HepG2 (cell line): ENCODE data around the gene DUSP2. TPM values are rescaled to one million over a fixed set of nuclear protein-coding genes. Genes with fewer than 3 reads are reported as not detected.

Experiments used
- ATAC-seq: fragments of 200-7000 bp; cut with Tn5 transposase; 3 replicates; pipeline ENCODE4 v1.9.1; 2020; ENCODE audit warnings: mild to moderate bottlenecking, moderate library complexity
- BruUV-seq: library from RNA; stranded (reverse); fragments of 400-500 nt; replicated peaks from 2 replicates; lab custom pipeline; 2021; lab: Mats Ljungman, UMichigan
- CTCF ChIA-PET: fragments of 300-600 bp; formaldehyde crosslinking; extraction: SDS; loops from one replicate; lab custom pipeline; 2021; ENCODE audit warnings: low total read pairs, inconsistent platforms, low intra/inter-chr PET ratio; lab: Yijun Ruan, JAX
- POLR2A ChIA-PET: fragments of 350-600 bp; sonication (Branson Sonifier 250); formaldehyde crosslinking; loops from one replicate; lab custom pipeline; 2020; ENCODE audit warnings: antibody characterized with exemption, inconsistent platforms; lab: Yijun Ruan, JAX
- DNase-seq: peaks from one replicate; pipeline ENCODE4 v3.0.0-alpha.2; 2015; ENCODE audit warnings: low spot score
- FAIRE-seq: peaks from 3 replicates; lab custom pipeline; 2011; peaks lifted over from hg19 to GRCh38; lab: Jason Lieb, UNC
- H2AFZ ChIP-seq: one replicate; pipeline ENCODE4 v1.6.1; 2011; ENCODE audit warnings: low read length, inconsistent platforms
- H3K27ac ChIP-seq: fragments of 300-600 bp; 3 replicates; pipeline ENCODE4 v1.8.0; 2011; ENCODE audit warnings: mixed run types, mild to moderate bottlenecking, mixed read lengths, low read length, inconsistent platforms; ENCODE audit not compliant: insufficient read depth; ENCODE audit errors: extremely low read length
- H3K27me3 ChIP-seq, 2 experiments: fragments of 200-600 bp in 1 of 2; 2 replicates in 1 of 2; 3 replicates in 1 of 2; pipeline versions ENCODE4 v1.6.0 to v1.8.0; 2011; ENCODE audit warnings: low read length in 2 of 2, mild to moderate bottlenecking in 2 of 2, moderate library complexity in 2 of 2, inconsistent platforms in 1 of 2; ENCODE audit not compliant: insufficient read depth in 2 of 2, control insufficient read depth in 1 of 2
- H3K36me3 ChIP-seq, 2 experiments: fragments of 200-600 bp in 1 of 2; replicated peaks in 1 of 2; 2 replicates in 1 of 2; 3 replicates in 1 of 2; pipeline versions ENCODE4 v1.5.1 to v1.8.0; 2011; ENCODE audit warnings: low read length in 2 of 2, inconsistent platforms in 1 of 2; ENCODE audit not compliant: insufficient read depth in 2 of 2, control insufficient read depth in 1 of 2
- H3K4me1 ChIP-seq: 2 replicates; pipeline ENCODE4 v1.5.1; 2012; ENCODE audit warnings: low read length, inconsistent platforms; ENCODE audit not compliant: insufficient read depth
- H3K4me2 ChIP-seq: 2 replicates; pipeline ENCODE4 v1.6.0; 2011; ENCODE audit warnings: low read depth, low read length, inconsistent platforms
- H3K4me3 ChIP-seq, 3 experiments: fragments of 200-600 bp in 1 of 3; sonication (generic), shearing (Covaris generic) in 1 of 3; replicated peaks in 1 of 3; 2 replicates each; pipeline ENCODE4 v1.5.1; 2011 to 2016; ENCODE audit warnings: low read length in 3 of 3, inconsistent platforms in 2 of 3, low read depth in 2 of 3, mild to moderate bottlenecking in 2 of 3, control low read depth in 1 of 3, mixed read lengths in 1 of 3; ENCODE audit not compliant: insufficient read depth in 1 of 3
- H3K79me2 ChIP-seq: one replicate; pipeline ENCODE4 v1.6.1; 2011; ENCODE audit warnings: low read length, inconsistent platforms; ENCODE audit not compliant: insufficient read depth
- H3K9ac ChIP-seq: 2 replicates; pipeline ENCODE4 v1.6.0; 2011; ENCODE audit warnings: mild to moderate bottlenecking, low read depth, low read length, inconsistent platforms; ENCODE audit not compliant: insufficient read depth
- H3K9me3 ChIP-seq: 2 replicates; pipeline ENCODE4 v1.5.1; 2012; ENCODE audit warnings: mild to moderate bottlenecking, low read length
- H4K20me1 ChIP-seq: 2 replicates; pipeline ENCODE4 v1.6.0; 2011; ENCODE audit warnings: inconsistent platforms, mild to moderate bottlenecking, low read length, moderate library complexity; ENCODE audit not compliant: insufficient read depth
- CBFB ChIP-seq: sonication (generic); formaldehyde crosslinking; IDR thresholded peaks from 2 replicates; pipeline ENCODE4 v1.4.0; 2020; ENCODE audit warnings: missing genetic modification reagents
- CHD2 ChIP-seq: IDR thresholded peaks from 2 replicates; pipeline ENCODE4 v1.6.1; 2011; ENCODE audit warnings: low read depth, low read length, improper control_type of control experiment
- IRF2 ChIP-seq: IDR thresholded peaks from 2 replicates; pipeline ENCODE4 v1.6.1; 2018; ENCODE audit warnings: missing genetic modification reagents, missing compliant biosample characterization
- MAF1 ChIP-seq: sonication (generic); formaldehyde crosslinking; IDR thresholded peaks from 2 replicates; pipeline ENCODE4 v1.5.0; 2020; ENCODE audit warnings: missing genetic modification reagents, borderline replicate concordance
- MEIS1 ChIP-seq: sonication (generic); formaldehyde crosslinking; IDR thresholded peaks from 2 replicates; pipeline ENCODE4 v1.9.0; 2021; ENCODE audit warnings: mild to moderate bottlenecking, missing genetic modification reagents, moderate library complexity, borderline replicate concordance
- RFXAP ChIP-seq: sonication (generic); formaldehyde crosslinking; IDR thresholded peaks from 2 replicates; pipeline ENCODE4 v1.4.0; 2020; ENCODE audit warnings: missing genetic modification reagents, borderline replicate concordance
- RXRB ChIP-seq: IDR thresholded peaks from 2 replicates; pipeline ENCODE4 v1.6.1; 2016; ENCODE audit warnings: borderline replicate concordance, missing genetic modification reagents, missing compliant biosample characterization
- SIX4 ChIP-seq: sonication (generic); formaldehyde crosslinking; IDR thresholded peaks from 2 replicates; pipeline ENCODE4 v1.4.0; 2020; ENCODE audit warnings: missing genetic modification reagents
- USF2 ChIP-seq, 2 experiments: sonication (generic) in 1 of 2; formaldehyde crosslinking in 1 of 2; IDR thresholded peaks; 2 replicates each; pipeline versions ENCODE4 v1.5.1 to v1.6.1; 2011 to 2020; ENCODE audit warnings: borderline replicate concordance in 1 of 2, low read depth in 1 of 2, low read length in 1 of 2, mild to moderate bottlenecking in 1 of 2, missing genetic modification reagents in 1 of 2, moderate library complexity in 1 of 2
- ZNF20 ChIP-seq: sonication (generic); formaldehyde crosslinking; IDR thresholded peaks from 2 replicates; pipeline ENCODE4 v1.4.0; 2020; ENCODE audit warnings: mild to moderate bottlenecking, moderate library complexity, missing genetic modification reagents
- ZNF350 ChIP-seq: sonication (generic); formaldehyde crosslinking; IDR thresholded peaks from 2 replicates; pipeline ENCODE4 v1.4.0; 2020; ENCODE audit warnings: mild to moderate bottlenecking, low read depth, missing genetic modification reagents, borderline replicate concordance
- ZNF362 ChIP-seq: sonication (generic); formaldehyde crosslinking; IDR thresholded peaks from 2 replicates; pipeline ENCODE4 v1.4.0; 2020; ENCODE audit warnings: missing genetic modification reagents, mild to moderate bottlenecking, borderline replicate concordance
- ZNF670 ChIP-seq: sonication (generic); formaldehyde crosslinking; IDR thresholded peaks from 2 replicates; pipeline ENCODE4 v1.8.0; 2022; ENCODE audit warnings: mild to moderate bottlenecking, missing genetic modification reagents, borderline replicate concordance
- ZNF776 ChIP-seq: sonication (generic); formaldehyde crosslinking; IDR thresholded peaks from 2 replicates; pipeline ENCODE4 v1.4.0; 2020; ENCODE audit warnings: mild to moderate bottlenecking, missing genetic modification reagents
- ZSCAN30 ChIP-seq: sonication (generic); formaldehyde crosslinking; IDR thresholded peaks from 2 replicates; pipeline ENCODE4 v1.5.0; 2020; ENCODE audit warnings: mild to moderate bottlenecking, missing genetic modification reagents
- WGBS: methylation state at CpG from one replicate; pipeline ENCODE4 v1.1.6; 2017; ENCODE audit warnings: low lambda C conversion rate; 5-methylcytosine and 5-hydroxymethylcytosine counted together
- in situ Hi-C: cut with HindIII; loops from 2 replicates; pipeline ENCODE4 v1.10.0; 2017; ENCODE audit warnings: low pct_unique_long_range_greater_than_20kb; ENCODE audit not compliant: extremely low pct_ligation_motif_present
- intact Hi-C: fragments of 100-400 bp; cut with micrococcal nuclease; formaldehyde crosslinking; loops from one replicate; pipeline ENCODE4 v1.10.0; 2022; ENCODE audit not compliant: unreplicated experiment
- polyA plus RNA-seq, 8 experiments: library from polyadenylated mRNA; depleted of rRNA in 3 of 8; stranded (reverse) in 7 of 8; unstranded in 1 of 8; fragments of >200 nt; fragmentation: Illumina TruSeq in 4 of 8; extraction: Trizol in 4 of 8; gene quantifications; 2 replicates each; pipeline versions ENCODE4 v1.2.1 to v1.2.3, GENCODE V29; 2011 to 2016; ENCODE audit warnings: low read depth in 4 of 8, missing spikeins in 1 of 8, mixed read lengths in 1 of 8; ENCODE audit not compliant: insufficient read depth in 1 of 8
- total RNA-seq, 5 experiments: library from RNA; depleted of rRNA; stranded (reverse); fragments of >200 nt; fragmentation: Illumina TruSeq; extraction: Trizol; gene quantifications; 2 replicates each; pipeline ENCODE4 v1.2.3, GENCODE V29; 2016; ENCODE audit warnings: low read depth in 1 of 5
- TF ChIP-seq, protein P1 (sequence below): IDR thresholded peaks from 2 replicates; pipeline ENCODE4 v1.6.1; 2016; ENCODE audit warnings: low read depth, borderline replicate concordance
- TF ChIP-seq, protein P2 (sequence below), 2 experiments: sonication (generic) in 1 of 2; formaldehyde crosslinking in 1 of 2; IDR thresholded peaks; 2 replicates each; pipeline versions ENCODE4 v1.4.0 to v1.6.1; 2018 to 2020; ENCODE audit warnings: missing genetic modification reagents in 2 of 2, borderline replicate concordance in 1 of 2, low read depth in 1 of 2, mild to moderate bottlenecking in 1 of 2, missing biosample characterization in 1 of 2

Gene DUSP2
- total and polyA plus RNA-seq, 2 of the 13 experiments (the other 11 are each of a cell fraction or from before 2014, with no cell fraction given): not detected

DNA sequence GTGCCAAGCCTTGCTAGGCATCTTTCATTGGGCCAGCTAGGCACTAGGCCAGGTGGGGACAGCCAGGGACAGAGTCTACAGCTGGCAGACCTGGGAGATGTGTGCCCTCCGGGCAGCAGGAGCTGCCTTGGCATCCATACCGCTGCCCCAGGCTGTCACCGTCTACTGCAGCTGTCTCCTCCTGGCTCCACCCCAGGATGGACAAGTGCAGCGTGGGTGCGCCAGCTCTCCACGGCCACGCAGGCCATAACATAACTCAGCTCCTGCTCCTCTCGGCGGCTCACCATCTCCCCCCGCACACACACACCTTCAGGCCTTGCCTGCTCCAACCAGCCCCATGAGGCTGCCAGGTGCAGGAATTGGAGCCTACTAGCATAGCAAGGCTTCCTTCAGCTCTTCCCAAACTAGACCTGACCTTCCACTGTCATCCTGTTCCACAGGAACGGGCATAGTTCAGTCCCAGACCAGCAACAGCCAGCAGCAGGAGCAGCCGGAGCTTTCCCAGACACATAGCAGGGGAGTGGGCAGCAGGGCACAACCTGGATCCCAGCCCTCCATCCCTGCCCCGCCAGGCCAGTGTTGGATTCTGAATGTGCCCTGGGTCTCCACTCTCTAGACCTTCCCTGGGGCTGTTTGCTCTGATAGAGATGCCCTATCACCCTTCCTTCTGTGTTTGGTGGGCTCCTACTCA lies 26.4 kb downstream of the DUSP2 start:
- intact Hi-C loops (loop anchor here (10.0 kb wide), 2 partner anchors 54 to 94 kb away; no protein-coding TSS in a partner anchor), in situ Hi-C loops (loop anchor here (25.0 kb wide), 2 partner anchors 107 to 282 kb away; no protein-coding TSS in a partner anchor)
- BruUV-seq: no TSS peak
- Histone ChIP-seq H4K20me1 (no peaks in the 10 kb centered on the region), H3K36me3 (no peaks in the 10 kb centered on the region), H3K4me2 (no peak overlapping the region), H3K4me1 (peaks cover 15% of the 10 kb centered on the region; the same call in 1 of the 2 replicates), H2AFZ (no peak overlapping the region), H3K4me3 (no peak overlapping the region), H3K9ac (no peak overlapping the region), H3K79me2 (no peaks in the 10 kb centered on the region), H3K27me3 (peaks cover 26 to 86% of the 10 kb centered on the region in 2 experiments), H3K27ac (no peak overlapping the region), H3K9me3 (no peaks in the 10 kb centered on the region)
- no peak for FAIRE-seq
- ChIA-PET POLR2A (no interaction called here), CTCF (interaction anchor here (1.0 kb wide), 1 partner anchor 11 kb away, joined by 3 read pairs; no protein-coding TSS in a partner anchor)
- 37% methylated on average over 11 of the region's 13 CpGs for WGBS
- ATAC-seq: no peak
- no peak for DNase-seq
- no peak for TF ChIP-seq RXRB (CRISPR knock-in tag)
- no peak for TF ChIP-seq ZNF20
- no peak for TF ChIP-seq ZNF362 (CRISPR knock-in tag)
- no peak for TF ChIP-seq ZNF776 (CRISPR knock-in tag)
- no peak for TF ChIP-seq ZSCAN30 (CRISPR knock-in tag)
- TF ChIP-seq CBFB (CRISPR knock-in tag): no peak
- TF ChIP-seq MAF1 (CRISPR knock-in tag): no peak
- TF ChIP-seq ZNF350 (CRISPR knock-in tag): no peak
- no peak for TF ChIP-seq MEIS1 (CRISPR knock-in tag)
- TF ChIP-seq RFXAP (CRISPR knock-in tag): no peak
- TF ChIP-seq IRF2 (CRISPR knock-in tag): no peak
- no peak for TF ChIP-seq USF2 (IDR thresholded peaks at IDR 0.05; ENCODE audit: low read depth, low read length)
- TF ChIP-seq USF2 (CRISPR knock-in tag; IDR thresholded peaks at IDR 0.05; ENCODE audit: borderline replicate concordance): no peak
- TF ChIP-seq, protein P1, sequence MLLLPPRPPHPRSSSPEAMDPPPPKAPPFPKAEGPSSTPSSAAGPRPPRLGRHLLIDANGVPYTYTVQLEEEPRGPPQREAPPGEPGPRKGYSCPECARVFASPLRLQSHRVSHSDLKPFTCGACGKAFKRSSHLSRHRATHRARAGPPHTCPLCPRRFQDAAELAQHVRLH (CRISPR knock-in tag): no peak
- TF ChIP-seq, protein P2, sequence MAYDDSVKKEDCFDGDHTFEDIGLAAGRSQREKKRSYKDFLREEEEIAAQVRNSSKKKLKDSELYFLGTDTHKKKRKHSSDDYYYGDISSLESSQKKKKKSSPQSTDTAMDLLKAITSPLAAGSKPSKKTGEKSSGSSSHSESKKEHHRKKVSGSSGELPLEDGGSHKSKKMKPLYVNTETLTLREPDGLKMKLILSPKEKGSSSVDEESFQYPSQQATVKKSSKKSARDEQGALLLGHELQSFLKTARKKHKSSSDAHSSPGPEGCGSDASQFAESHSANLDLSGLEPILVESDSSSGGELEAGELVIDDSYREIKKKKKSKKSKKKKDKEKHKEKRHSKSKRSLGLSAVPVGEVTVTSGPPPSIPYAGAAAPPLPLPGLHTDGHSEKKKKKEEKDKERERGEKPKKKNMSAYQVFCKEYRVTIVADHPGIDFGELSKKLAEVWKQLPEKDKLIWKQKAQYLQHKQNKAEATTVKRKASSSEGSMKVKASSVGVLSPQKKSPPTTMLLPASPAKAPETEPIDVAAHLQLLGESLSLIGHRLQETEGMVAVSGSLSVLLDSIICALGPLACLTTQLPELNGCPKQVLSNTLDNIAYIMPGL (CRISPR knock-in tag; IDR thresholded peaks at IDR 0.05; ENCODE audit: borderline replicate concordance in 1 of 2, low read depth in 1 of 2): no peak
- TF ChIP-seq SIX4 (CRISPR knock-in tag): no peak
- no peak for TF ChIP-seq ZNF670 (CRISPR knock-in tag)
- TF ChIP-seq CHD2: no peak
